Stimulated activated CD4-positive, alpha-beta T cell treated with anti-CD3 and anti-CD28 coated beads, Interleukin-12 subunit alpha, Interleukin-12 subunit beta, amount 100 ng/mL, for 4 hours (primary cell): ENCODE data around the gene KCNQ2.

Experiments used
- DNase-seq: peaks from one replicate; pipeline ENCODE4 v3.0.0-alpha.2; 2020

Gene KCNQ2

GRCh38 chr20:63413963-63414684, 58.3 kb downstream of the KCNQ2 start:
- DNase-seq, result no peak

- DNase-seq, result no peak
These were observed 59.1 kb downstream of the KCNQ2 start for GRCh38 chr20:63413323-63413722.

- DNase-seq, result no peak
These were observed 59.6 kb downstream of the KCNQ2 start for GRCh38 chr20:63412889-63413288.

- DNase-seq, result no peak
These were observed 60.4 kb downstream of the KCNQ2 start for GRCh38 chr20:63411898-63412631.

GRCh38 chr20:63411151-63411897, 61.1 kb downstream of the KCNQ2 start:
- DNase-seq, result no peak

- DNase-seq, result no peak
These were observed 62.5 kb downstream of the KCNQ2 start for GRCh38 chr20:63409834-63410435.

GRCh38 chr20:63409066-63409833, 63.2 kb downstream of the KCNQ2 start:
- no peak for DNase-seq

- DNase-seq, result no peak
These were observed 63.8 kb downstream of the KCNQ2 start for GRCh38 chr20:63408684-63409046.

- no peak for DNase-seq
These were observed 64.3 kb downstream of the KCNQ2 start for GRCh38 chr20:63407928-63408683.

- DNase-seq, result no peak
These were observed 65.7 kb downstream of the KCNQ2 start for GRCh38 chr20:63406617-63407245.

GRCh38 chr20:63406011-63406410, 66.4 kb downstream of the KCNQ2 start:
- DNase-seq, result no peak

GRCh38 chr20:63405102-63405730, 67.2 kb downstream of the KCNQ2 start:
- no peak for DNase-seq

- no peak for DNase-seq
These were observed 68.0 kb downstream of the KCNQ2 start for GRCh38 chr20:63404129-63405085.

GRCh38 chr20:63403403-63404105, 68.9 kb downstream of the KCNQ2 start:
- DNase-seq, result no peak

- DNase-seq, result no peak
These were observed 69.6 kb downstream of the KCNQ2 start for GRCh38 chr20:63402860-63403220.

- no peak for DNase-seq
These were observed 70.1 kb downstream of the KCNQ2 start for GRCh38 chr20:63402181-63402859.

- DNase-seq, result no peak
These were observed 70.9 kb downstream of the KCNQ2 start for GRCh38 chr20:63401384-63402110.
